Kidney (tissue), 14 donors: ENCODE data around the gene ITGB1BP1. TPM values are rescaled to one million over a fixed set of nuclear protein-coding genes. Genes with fewer than 3 reads are reported as not detected.

Experiments used
- DNase-seq, 5 donors: peaks; one replicate each; pipeline ENCODE4 v3.0.0-alpha.2; 2013 to 2020
- FAIRE-seq: peaks from 2 replicates; lab custom pipeline; 2012; peaks lifted over from hg19 to GRCh38; lab: Jason Lieb, UNC
- H3K27ac ChIP-seq, 2 donors: one replicate each; pipeline ENCODE4 v1.7.0; 2013; ENCODE audit warnings: low read depth in 2 of 2, low read length in 2 of 2, inconsistent platforms in 1 of 2
- H3K27me3 ChIP-seq: one replicate; pipeline ENCODE4 v1.7.1; 2013; ENCODE audit warnings: low read length, inconsistent platforms; ENCODE audit not compliant: control insufficient read depth, insufficient read depth
- H3K36me3 ChIP-seq, 3 donors: one replicate each; pipeline versions ENCODE4 v1.7.0 to v1.7.1; 2013; ENCODE audit warnings: low read length in 3 of 3, control low read depth in 1 of 3, inconsistent platforms in 1 of 3; ENCODE audit not compliant: insufficient read depth in 3 of 3, control insufficient read depth in 2 of 3
- H3K4me1 ChIP-seq, 3 donors: one replicate each; pipeline versions ENCODE4 v1.7.0 to v1.7.1; 2013; ENCODE audit warnings: low read length in 3 of 3, inconsistent platforms in 1 of 3, low read depth in 1 of 3; ENCODE audit not compliant: control insufficient read depth in 2 of 3, insufficient read depth in 2 of 3
- H3K4me3 ChIP-seq, 3 donors: one replicate each; pipeline versions ENCODE4 v1.7.0 to v1.8.1; 2013; ENCODE audit warnings: low read length in 3 of 3, control low read depth in 1 of 3, inconsistent platforms in 1 of 3
- H3K9ac ChIP-seq, 3 donors: one replicate each; pipeline versions ENCODE4 v1.7.0 to v1.7.1; 2013; ENCODE audit warnings: low read length in 3 of 3, control low read depth in 1 of 3, inconsistent platforms in 1 of 3
- H3K9me3 ChIP-seq, 3 donors: one replicate each; pipeline versions ENCODE4 v1.7.0 to v1.7.1; 2013; ENCODE audit warnings: low read length in 3 of 3, control low read depth in 1 of 3, inconsistent platforms in 1 of 3; ENCODE audit not compliant: control insufficient read depth in 2 of 3, insufficient read depth in 1 of 3
- CTCF ChIP-seq: IDR thresholded peaks from 3 replicates; pipeline ENCODE4 v1.5.1; 2012; ENCODE audit warnings: mild to moderate bottlenecking, moderate library complexity, borderline replicate concordance; ENCODE audit not compliant: insufficient read depth; ENCODE audit errors: extremely low read depth
- intact Hi-C: fragments of 100-400 bp; cut with DNase I; formaldehyde crosslinking; loops from one replicate; pipeline ENCODE4 v1.11.1; 2022
- polyA plus RNA-seq: library from polyadenylated mRNA; stranded (reverse); fragments of 350-450 nt; fragmentation: Illumina TruSeq; extraction: RNeasy Lipid Tissue Mini Kit (QIAGEN cat#74804); gene quantifications from one replicate; pipeline ENCODE4 v1.2.3, GENCODE V29; 2014; ENCODE audit warnings: low read depth, low replicate concordance; ENCODE audit not compliant: insufficient read depth
- total RNA-seq: library from RNA; stranded (reverse); fragmentation: NEBNext Ultra II Directional; extraction: Animal tissue kit (Norgen Biotek cat#: 25700); gene quantifications from one replicate; pipeline ENCODE4 v1.2.1, GENCODE V29; 2021
- donor health status: control.
- donor health status: control.
- donor health status: control.
- donor health status: control.
- donor health status: control.
- donor health status: DM: yes; HTN: yes; CAD: no.
- donor health status: Normal renal cell carcinoma (clear cell type).

The ITGB1BP1 gene
- total and polyA plus RNA-seq, 2 donors from 2014 or later: 67.1 to 164 TPM

- H3K4me1 ChIP-seq: peaks cover 0 to 9% (median 4%) of the 10 kb centered on the region in 3 donors
- DNase-seq (peak; percentile 55 to 88 (median 72)), FAIRE-seq (no peak)
- H3K9ac ChIP-seq: peak overlapping the region in 1 of 3 donors; percentile 64
- no peak for TF ChIP-seq CTCF
- H3K27me3 ChIP-seq: no peaks in the 10 kb centered on the region
- peak overlapping the region; percentile 77 to 79 for H3K27ac ChIP-seq
- no peaks in the 10 kb centered on the region for H3K9me3 ChIP-seq
- peaks cover 0 to 35% (median 7%) of the 10 kb centered on the region in 3 donors for H3K36me3 ChIP-seq
- no peak overlapping the region for H3K4me3 ChIP-seq
- intact Hi-C loops: no loop called here
Measured at GRCh38 chr2:9392898-9393765, 30.2 kb downstream of the ITGB1BP1 start.

DNA sequence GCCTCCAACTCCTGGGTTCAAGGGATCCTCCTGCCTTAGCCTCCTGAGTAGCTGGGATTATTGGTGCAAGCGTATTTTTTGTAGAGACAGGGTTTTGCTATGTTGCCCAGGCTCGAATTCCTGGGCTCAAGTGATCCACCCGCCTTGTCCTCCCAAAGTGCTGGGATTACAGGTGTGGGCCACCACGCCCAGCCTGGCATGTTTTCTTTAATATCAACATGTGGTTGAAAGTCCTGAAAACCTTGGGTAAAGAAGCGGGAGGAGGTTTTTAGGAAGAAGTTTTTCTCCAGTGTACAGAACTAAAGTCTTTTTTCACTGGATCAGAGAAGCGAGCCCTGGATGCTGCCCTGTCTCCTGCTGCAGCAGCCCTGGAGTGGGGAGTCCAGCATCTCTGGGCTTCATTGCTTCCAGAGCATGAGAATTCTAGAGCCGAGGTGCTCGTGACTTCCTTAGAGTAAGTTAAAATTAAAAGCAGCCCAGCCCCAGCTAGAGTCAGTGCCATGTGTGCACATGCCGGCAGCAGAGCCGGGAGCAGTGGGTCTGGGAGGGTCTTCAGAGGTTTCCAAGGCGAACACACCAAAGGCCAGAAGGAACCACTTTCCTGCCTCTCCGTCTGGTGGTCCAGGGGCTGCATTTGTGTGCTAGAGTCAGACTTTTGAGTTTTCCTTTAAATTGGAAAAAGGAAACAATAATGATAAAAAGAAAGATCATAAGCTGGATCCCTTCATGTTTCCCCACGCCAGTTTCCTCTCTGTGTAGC, 31.2 kb downstream of the ITGB1BP1 start:
- no peak for DNase-seq
- intact Hi-C loops: no loop called here
- Histone ChIP-seq H3K36me3 (peaks cover 0 to 39% (median 7%) of the 10 kb centered on the region in 3 donors), H3K27ac (peak overlapping the region; percentile 27 to 79), H3K9ac (peak overlapping the region in 1 of 3 donors; percentile 41), H3K9me3 (no peaks in the 10 kb centered on the region), H3K27me3 (no peaks in the 10 kb centered on the region), H3K4me3 (no peak overlapping the region), H3K4me1 (peaks cover 0 to 15% (median 7%) of the 10 kb centered on the region in 3 donors)
- no peak for FAIRE-seq
- TF ChIP-seq CTCF: no peak

- intact Hi-C loops: no loop called here
- Histone ChIP-seq H3K4me3 (no peak overlapping the region), H3K9ac (no peak overlapping the region), H3K27me3 (no peaks in the 10 kb centered on the region), H3K9me3 (no peaks in the 10 kb centered on the region), H3K4me1 (peaks cover 0 to 18% (median 12%) of the 10 kb centered on the region in 3 donors), H3K27ac (peak overlapping the region in 1 of 2 donors; percentile 57), H3K36me3 (peaks cover 0 to 39% (median 5%) of the 10 kb centered on the region in 3 donors)
- DNase-seq (no peak), FAIRE-seq (no peak)
- no peak for TF ChIP-seq CTCF
Measured at GRCh38 chr2:9390991-9391390, 32.3 kb downstream of the ITGB1BP1 start.
